Prostate gland (tissue), 2 donors: Measurements from ENCODE around the gene HOXB5.

Experiments
- CTCF ChIP-seq, 4 experiments: fragments of 200-600 bp in 2 of 4; fragments of 450-650 bp in 2 of 4; sonication (generic) in 2 of 4; IDR thresholded peaks; 1 replicate in 3 of 4; 2 replicates in 1 of 4; pipeline ENCODE4 v1.5.1; 2016 to 2019; ENCODE audit warnings: antibody characterized with exemption in 4 of 4, mild to moderate bottlenecking in 2 of 4, moderate library complexity in 2 of 4
- POLR2A ChIP-seq: fragments of 450-650 bp; IDR thresholded peaks from one replicate; pipeline ENCODE4 v1.6.1; 2016; ENCODE audit warnings: antibody characterized with exemption, mild to moderate bottlenecking
- POLR2AphosphoS5 ChIP-seq: sonication (generic); formaldehyde crosslinking; IDR thresholded peaks from one replicate; pipeline ENCODE4 v1.6.1; 2017; ENCODE audit warnings: antibody characterized with exemption

GRCh38 chr17:48542114-48542656 is 51.4 kb downstream of the HOXB5 start:
- TF ChIP-seq POLR2A (no peak), CTCF (IDR thresholded peaks at IDR 0.05) (no peak), POLR2AphosphoS5 (no peak)
